ENCODE results near the gene ADCY3. TPM values are rescaled to one million over a fixed set of nuclear protein-coding genes. Genes with fewer than 3 reads are reported as not detected.

ADCY3 gene
- total and polyA plus RNA-seq, 2 of the 4 experiments (the other 2 are of a cell fraction), result 17.4 to 46.1 TPM

DNA sequence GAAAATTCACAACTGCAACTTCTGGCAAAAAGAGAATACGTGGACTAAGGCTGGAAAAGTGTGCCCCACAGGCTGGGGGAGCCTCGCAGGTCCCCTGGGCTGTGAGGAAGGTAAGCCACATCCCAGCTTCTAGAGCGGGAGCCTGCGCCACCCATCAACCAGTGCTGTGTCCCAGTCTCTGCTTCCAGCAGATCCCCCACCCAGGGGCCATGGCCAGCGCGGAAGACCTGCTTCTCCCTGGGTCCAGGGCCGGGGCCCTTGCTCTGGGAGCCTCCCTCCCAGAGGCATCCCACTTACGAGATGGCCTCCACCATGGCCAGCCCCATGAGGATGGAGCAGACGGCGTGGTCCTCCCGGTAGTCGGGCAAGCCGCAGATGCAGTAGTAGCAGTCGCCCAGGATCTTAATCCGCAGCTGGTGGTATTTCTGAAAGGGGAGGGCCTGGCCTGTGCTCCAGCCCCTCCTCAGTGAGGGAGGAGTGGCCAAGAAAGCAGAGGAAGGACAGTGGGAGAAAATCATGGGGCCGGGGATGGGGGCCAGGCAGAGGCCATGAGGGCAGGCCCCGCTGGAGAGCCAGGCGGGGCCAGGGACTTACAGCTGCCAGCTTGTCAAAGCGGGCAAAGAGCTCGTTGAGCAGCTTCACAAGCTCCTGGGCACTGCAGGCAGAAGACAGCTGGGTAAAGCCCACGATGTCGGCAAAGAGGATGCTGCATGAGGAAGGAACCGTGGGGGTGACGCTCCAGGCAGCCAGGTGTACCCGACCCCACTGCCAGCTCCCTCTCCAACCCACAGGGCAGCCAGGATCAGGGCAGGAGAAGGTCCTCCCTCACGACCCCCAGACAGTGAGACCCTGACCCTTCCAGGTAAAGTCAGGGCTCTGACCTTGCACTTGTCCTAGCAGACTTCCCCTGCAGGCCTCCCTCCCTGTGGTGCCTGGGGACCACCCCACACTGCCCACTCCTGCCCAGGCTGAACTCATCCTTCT lies 78.8 kb downstream of the ADCY3 start:
- POLR2A ChIA-PET (ENCODE audit: unreplicated experiment), result no interaction called here
- H3K27me3 ChIP-seq (ENCODE audit: control insufficient read depth, insufficient read depth, low read length), result no peaks in the 10 kb centered on the region
- H2AK9ac ChIP-seq (replicated peaks; ENCODE audit: low read depth, low read length, poor library complexity), result no peak overlapping the region
- no peak overlapping the region for H4K5ac ChIP-seq (ENCODE audit: low read depth, low read length)
- in situ Hi-C loops (cut with MboI; ENCODE audit: low sequenced_read_pairs), result loop anchor here (10.0 kb wide), 1 partner anchor 294 kb away; no protein-coding TSS in a partner anchor
- no TSS peak for BruUV-seq (replicated peaks)
- no peaks in the 10 kb centered on the region for H3K9me1 ChIP-seq (ENCODE audit: insufficient read depth, low read length)
- H3K56ac ChIP-seq (ENCODE audit: extremely low read depth, insufficient read depth, low read length), result no peak overlapping the region
- intact Hi-C loops (cut with micrococcal nuclease), result no loop called here
- no peak overlapping the region for H4K91ac ChIP-seq (ENCODE audit: insufficient read depth, low read depth, low read length)
- no peak overlapping the region for H2BK20ac ChIP-seq (ENCODE audit: low read depth, low read length)
- CTCF ChIA-PET, result no interaction called here
- peaks cover 41% of the 10 kb centered on the region for H3K36me3 ChIP-seq (ENCODE audit: control insufficient read depth, insufficient read depth, low read length)
- no peak overlapping the region for H2BK5ac ChIP-seq (ENCODE audit: low read depth, low read length, poor library complexity, severe bottlenecking)
- no peak overlapping the region for H2BK120ac ChIP-seq (ENCODE audit: low read depth, low read length)
- H3K4me1 ChIP-seq (ENCODE audit: control insufficient read depth, insufficient read depth, low read length), result no peaks in the 10 kb centered on the region
- H3K4me2 ChIP-seq (ENCODE audit: low read depth, low read length), result no peak overlapping the region
- no peaks in the 10 kb centered on the region; the same call in 1 of the 2 replicates for H4K20me1 ChIP-seq (ENCODE audit: insufficient read depth, low read length)
- no peak overlapping the region for H3K27ac ChIP-seq (ENCODE audit: insufficient read depth, low read length)
- no peak overlapping the region for H2AFZ ChIP-seq (replicated peaks; ENCODE audit: low read length, poor library complexity)
- ATAC-seq (ENCODE audit: low read depth) (no peak), DNase-seq (no peak)
- H3K18ac ChIP-seq (ENCODE audit: low read depth, low read length), result no peak overlapping the region
- H3K4me3 ChIP-seq (ENCODE audit: insufficient read depth, low read depth, low read length), result no peak overlapping the region
- H3K23ac ChIP-seq (ENCODE audit: low read depth, low read length), result no peak overlapping the region
- H2AK5ac ChIP-seq (ENCODE audit: low read depth, low read length), result no peak overlapping the region
- no peak overlapping the region for H2BK15ac ChIP-seq (ENCODE audit: low read depth, low read length)
- H3K14ac ChIP-seq (replicated peaks; ENCODE audit: low read depth, low read length), result no peak overlapping the region
- TF ChIP-seq NFE2L2 (IDR thresholded peaks at IDR 0.05; ENCODE audit: low read depth, low read length), result no peak
- TF ChIP-seq SMC3 (IDR thresholded peaks at IDR 0.05; ENCODE audit: low read depth, low read length), result no peak
- TF ChIP-seq POLR2A (IDR thresholded peaks at IDR 0.05; ENCODE audit: low read depth, low read length), result no peak
- TF ChIP-seq CHD1 (IDR thresholded peaks at IDR 0.05; ENCODE audit: low read depth, low read length), result no peak
- TF ChIP-seq MXI1 (IDR thresholded peaks at IDR 0.05; ENCODE audit: borderline replicate concordance, low read depth, low read length), result no peak
- TF ChIP-seq, protein P1, sequence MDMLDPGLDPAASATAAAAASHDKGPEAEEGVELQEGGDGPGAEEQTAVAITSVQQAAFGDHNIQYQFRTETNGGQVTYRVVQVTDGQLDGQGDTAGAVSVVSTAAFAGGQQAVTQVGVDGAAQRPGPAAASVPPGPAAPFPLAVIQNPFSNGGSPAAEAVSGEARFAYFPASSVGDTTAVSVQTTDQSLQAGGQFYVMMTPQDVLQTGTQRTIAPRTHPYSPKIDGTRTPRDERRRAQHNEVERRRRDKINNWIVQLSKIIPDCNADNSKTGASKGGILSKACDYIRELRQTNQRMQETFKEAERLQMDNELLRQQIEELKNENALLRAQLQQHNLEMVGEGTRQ (IDR thresholded peaks at IDR 0.05; ENCODE audit: low read depth, low read length), result no peak
- no peak for TF ChIP-seq CEBPB (IDR thresholded peaks at IDR 0.05; ENCODE audit: low read depth, low read length)
- TF ChIP-seq BHLHE40 (IDR thresholded peaks at IDR 0.05; ENCODE audit: low read depth, low read length), result no peak
- no peak for TF ChIP-seq RCOR1 (IDR thresholded peaks at IDR 0.05; ENCODE audit: insufficient replicate concordance, low read length)
- TF ChIP-seq, protein P2, sequence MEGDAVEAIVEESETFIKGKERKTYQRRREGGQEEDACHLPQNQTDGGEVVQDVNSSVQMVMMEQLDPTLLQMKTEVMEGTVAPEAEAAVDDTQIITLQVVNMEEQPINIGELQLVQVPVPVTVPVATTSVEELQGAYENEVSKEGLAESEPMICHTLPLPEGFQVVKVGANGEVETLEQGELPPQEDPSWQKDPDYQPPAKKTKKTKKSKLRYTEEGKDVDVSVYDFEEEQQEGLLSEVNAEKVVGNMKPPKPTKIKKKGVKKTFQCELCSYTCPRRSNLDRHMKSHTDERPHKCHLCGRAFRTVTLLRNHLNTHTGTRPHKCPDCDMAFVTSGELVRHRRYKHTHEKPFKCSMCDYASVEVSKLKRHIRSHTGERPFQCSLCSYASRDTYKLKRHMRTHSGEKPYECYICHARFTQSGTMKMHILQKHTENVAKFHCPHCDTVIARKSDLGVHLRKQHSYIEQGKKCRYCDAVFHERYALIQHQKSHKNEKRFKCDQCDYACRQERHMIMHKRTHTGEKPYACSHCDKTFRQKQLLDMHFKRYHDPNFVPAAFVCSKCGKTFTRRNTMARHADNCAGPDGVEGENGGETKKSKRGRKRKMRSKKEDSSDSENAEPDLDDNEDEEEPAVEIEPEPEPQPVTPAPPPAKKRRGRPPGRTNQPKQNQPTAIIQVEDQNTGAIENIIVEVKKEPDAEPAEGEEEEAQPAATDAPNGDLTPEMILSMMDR (conservative IDR thresholded peaks at IDR 0.05; ENCODE audit: low read depth, low read length), result no peak
- no peak for TF ChIP-seq FOS (IDR thresholded peaks at IDR 0.05; ENCODE audit: low read depth, low read length)
- no peak for TF ChIP-seq MAZ (IDR thresholded peaks at IDR 0.05; ENCODE audit: borderline replicate concordance, low read depth, low read length)
- H4K8ac ChIP-seq (ENCODE audit: low read depth in 2 of 2, low read length in 2 of 2), result no peak overlapping the region
- no peaks in the 10 kb centered on the region for H3K79me1 ChIP-seq (ENCODE audit: low read depth in 1 of 2, low read length in 2 of 2)
- H3K9me3 ChIP-seq (ENCODE audit: control insufficient read depth, insufficient read depth, low read length), result no peaks in the 10 kb centered on the region
- dilution Hi-C loops (cut with HindIII; ENCODE audit: low sequenced_read_pairs, unreplicated experiment), result no loop called here
- WGBS, 2 experiments (ENCODE audit: extremely low coverage in 2 of 2, insufficient read length in 1 of 2), result 90% methylated on average over 9 of the region's 26 CpGs; no CpG with 5 or more reads in 1 of the 2 experiments
- no peak overlapping the region for H3K9ac ChIP-seq (ENCODE audit: low read depth, low read length)
- H3K4ac ChIP-seq (ENCODE audit: low read depth, low read length), result no peak overlapping the region

Data from IMR-90 (cell line).